Inferior parietal cortex (tissue), 1 donor: Measurements from ENCODE around the gene WDFY2.

Experiments
- DNase-seq: peaks from one replicate; pipeline ENCODE4 v3.0.0-alpha.2; 2016; ENCODE audit errors: extremely low spot score

Gene WDFY2

DNA sequence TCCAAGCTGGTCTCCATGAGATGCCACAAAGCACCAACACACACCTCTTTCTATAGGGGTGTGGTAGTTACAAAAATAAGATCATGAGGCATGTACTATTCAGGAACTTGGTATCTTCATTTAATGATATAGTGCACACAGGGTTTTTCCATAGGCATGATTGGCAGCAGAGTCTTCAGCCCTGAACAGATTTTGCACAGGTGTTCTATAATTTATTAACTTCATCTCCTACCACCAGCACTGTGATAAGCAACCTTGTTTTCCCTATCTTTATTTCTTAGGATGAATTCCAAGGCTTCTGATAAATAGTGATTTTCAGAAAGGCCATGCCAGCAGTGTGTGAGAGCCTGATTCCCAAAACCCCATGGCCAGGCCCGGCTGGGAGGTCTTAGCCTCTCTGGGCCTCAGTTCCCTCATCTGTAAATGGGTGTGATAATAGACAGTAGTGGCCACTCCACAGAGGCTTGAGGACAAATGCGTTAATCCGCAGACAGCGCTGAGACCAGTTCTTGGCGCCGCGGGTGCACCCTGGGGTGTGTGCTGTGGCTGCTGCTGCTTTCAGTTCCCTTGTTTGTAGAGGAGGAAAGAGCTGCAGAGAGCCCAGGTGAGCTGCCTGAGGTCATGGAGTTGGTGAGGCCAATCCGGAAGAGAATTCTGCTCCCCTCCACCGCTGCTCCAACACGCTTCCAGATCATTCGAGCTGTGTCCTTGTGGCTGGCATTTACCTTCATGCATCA lies 186.6 kb downstream of the WDFY2 start:
- no peak for DNase-seq

DNA sequence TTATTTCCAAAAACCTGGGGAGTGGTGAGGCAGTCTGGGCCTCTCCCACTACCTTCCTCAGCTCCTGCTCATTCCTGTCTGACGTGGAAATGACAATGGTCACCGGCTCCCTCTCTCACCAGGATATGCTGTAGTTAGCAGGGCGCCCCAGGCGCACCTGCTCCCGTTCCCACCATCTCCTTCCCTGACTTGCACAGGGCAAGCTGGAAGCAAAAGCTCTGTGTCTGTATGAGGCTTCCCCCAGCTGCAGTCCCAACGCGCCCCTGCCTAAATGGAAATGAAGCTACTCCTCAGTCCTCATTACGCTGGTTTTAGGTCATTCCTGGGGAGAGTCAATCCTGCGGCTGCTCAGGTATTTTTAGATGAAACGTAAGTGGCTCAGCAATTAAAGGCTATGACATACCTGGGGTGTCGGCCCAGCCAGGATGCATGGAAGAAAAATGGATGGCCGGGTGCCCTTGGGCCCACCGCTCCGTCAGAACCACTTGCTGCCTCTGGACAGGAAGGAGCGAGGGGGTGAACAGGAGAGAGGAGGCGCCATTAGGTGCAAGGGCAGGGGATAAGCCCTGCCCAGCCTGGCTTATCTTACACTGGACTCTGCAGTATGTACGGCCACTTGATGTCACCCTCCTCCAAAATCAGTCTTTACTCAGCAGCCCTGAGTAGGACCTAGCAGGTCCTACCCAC lies 187.3 kb downstream of the WDFY2 start:
- no peak for DNase-seq

DNA sequence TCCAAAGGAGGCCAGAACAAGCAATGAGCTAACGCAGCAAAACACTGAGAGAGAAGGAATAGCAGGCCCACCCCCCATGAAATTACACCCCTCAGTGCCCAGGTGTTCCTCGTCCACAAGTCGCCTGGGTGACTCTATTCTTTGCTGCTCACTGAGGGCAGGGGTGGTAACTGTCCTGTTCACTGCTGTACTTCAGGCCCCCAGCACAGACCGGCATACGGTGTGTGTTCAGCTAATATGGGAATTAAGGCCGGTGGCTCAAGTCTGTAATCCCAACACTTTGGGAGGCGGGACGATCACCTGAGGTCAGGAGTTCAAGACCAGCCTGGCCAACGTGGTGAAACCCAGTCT lies 187.8 kb downstream of the WDFY2 start:
- DNase-seq = no peak

DNA sequence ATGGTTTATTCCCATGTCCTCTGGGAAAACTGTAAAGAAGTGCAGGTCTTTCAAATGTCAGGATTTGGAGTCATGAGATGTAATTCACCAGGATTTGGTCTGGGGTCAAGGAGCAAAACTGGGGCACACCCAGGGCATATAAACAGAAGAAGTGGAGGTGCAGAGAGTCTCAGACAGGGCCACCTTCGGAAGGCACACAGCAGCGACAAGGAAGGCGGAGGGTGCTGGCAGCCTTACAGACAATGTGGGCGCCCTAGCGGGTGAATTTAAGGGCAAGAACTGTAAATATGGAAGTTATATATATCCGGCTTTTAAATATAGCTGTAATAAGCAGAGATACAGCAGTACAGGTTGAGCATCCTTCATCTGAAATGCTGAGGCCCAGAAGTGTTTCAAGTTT lies 188.5 kb downstream of the WDFY2 start:
- DNase-seq = no peak

DNA sequence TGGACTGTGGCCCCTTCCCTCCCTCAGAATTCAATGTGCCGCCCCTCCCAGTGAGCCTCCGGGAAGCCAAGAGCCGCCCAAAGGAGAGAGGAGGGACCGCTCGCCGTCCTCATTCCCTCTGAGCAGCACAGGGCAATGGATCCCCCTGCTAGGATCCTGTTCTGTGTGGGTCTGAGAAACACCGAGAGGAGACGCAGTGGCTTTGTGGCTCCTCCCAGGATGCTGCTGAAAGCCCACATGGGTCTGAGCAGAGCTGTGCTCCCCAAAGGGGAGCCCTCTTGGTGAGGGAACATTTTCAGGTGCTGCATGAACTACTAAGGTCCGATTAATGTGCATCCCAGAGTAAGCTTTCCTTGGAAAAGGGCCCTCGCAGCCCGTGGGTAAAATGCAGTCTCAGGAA lies 189.3 kb downstream of the WDFY2 start:
- DNase-seq = no peak

DNA sequence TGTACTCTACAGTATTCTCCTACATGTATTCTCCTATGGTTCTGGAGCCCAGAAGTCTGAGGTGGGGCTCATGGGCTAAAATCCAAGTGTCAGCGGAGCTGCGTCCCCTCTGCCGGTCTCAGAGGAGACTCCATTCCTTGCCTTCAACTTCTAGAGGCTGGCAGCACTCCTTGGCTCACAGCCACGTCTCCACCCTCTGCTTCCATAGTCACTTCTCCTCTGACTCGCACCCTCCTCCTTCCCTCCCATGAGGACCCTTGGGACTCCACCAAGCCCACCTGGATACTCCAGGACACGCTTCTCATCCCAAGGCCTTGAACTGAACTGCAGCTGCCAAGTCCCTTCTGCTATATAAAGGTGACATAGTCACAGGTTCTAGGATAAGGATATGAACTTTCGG lies 191.9 kb downstream of the WDFY2 start:
- DNase-seq = no peak

DNA sequence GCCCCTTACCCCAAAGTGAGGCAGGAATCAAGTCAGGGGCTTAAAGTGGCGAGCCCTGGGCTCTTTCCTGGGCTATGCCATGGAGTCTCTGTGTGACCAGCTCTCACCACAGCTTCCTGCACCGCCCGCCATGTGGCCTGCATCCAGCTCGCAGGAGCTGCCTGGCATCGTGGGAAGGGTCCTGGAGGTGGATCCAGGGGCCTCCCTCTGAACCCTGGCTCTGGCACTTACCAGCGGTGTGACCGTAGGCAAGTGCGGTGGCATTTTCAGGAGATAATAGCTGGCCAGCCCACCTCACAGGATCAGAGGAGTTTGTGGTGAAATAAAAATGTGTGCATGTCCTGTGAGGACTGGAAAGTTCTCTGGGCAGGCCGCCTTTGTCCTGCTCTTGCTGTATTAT lies 193.7 kb downstream of the WDFY2 start:
- no peak for DNase-seq

DNA sequence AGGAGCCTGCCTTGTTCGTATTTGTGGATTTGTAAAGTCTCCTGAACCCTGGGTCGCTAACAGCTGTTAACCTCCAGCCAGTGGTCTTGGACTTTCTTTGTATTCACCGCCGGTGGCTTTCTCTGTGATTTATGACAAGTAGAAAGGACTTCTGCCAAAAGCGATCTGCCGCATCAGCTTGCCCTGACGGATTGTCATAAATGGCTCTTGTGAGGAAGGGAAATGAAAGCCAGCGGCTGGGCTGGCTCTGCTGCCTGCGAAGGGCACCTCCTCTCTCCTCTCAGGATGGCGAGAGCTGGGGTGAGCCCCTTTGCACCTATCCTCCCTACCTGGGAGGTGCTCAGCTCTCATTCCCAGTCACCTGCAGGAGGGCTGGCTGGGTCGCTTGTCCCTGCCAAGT lies 194.1 kb downstream of the WDFY2 start:
- no peak for DNase-seq

DNA sequence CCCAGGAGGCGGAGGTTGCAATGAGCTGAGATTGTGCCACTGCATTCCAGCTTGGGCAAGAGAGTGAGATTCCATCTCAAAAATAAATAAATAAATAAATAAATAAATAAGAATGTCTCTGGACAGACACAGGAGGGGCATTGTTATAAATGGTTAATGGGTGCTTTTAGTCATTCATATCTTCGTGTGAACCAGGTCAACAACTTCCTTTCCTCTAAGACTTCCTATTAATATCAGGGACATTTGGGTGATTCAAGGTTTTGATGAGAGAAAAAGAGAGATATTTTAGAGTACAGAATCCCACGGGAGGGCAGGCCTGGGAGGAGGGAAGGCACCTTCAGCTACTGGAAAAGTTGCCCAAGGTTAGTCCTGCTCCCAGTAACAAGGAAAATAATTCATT lies 195.8 kb downstream of the WDFY2 start:
- no peak for DNase-seq

DNA sequence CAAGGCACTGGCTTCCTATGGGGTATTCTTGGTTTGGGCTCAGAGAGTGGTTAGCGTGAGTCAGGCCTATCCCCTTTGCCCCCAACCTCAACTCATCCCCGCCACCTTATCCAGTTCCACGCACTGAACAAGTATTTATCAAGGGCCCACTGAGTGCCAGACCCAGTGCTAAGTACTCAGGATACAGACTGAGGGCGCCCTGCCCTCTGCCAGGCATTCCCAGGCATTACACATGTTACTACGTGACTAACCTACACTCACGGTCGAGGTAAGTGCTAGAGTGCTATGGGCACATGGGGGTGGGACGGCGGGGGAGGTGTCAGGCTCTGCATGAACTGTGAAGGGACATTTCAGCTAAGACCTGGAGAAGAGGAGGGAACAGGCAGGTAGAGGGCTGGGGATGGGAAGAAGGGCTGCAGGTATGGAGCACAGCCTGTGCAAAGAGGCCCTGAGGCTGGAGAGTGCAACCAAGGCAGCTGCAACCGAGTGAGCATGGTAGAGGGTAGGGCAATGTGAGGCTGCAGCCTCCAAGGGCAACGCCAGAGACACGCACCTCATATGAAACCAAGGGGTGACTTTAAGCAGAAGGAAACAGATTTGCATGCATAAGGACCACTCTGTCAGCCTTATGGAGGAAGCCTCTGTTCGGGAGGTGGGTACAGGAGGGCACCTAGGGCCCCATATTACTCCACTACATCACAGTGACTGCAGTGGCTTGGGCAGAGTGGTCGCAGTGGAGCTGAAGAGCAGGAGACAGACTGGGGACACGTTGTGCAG lies 197.2 kb downstream of the WDFY2 start:
- no peak for DNase-seq

DNA sequence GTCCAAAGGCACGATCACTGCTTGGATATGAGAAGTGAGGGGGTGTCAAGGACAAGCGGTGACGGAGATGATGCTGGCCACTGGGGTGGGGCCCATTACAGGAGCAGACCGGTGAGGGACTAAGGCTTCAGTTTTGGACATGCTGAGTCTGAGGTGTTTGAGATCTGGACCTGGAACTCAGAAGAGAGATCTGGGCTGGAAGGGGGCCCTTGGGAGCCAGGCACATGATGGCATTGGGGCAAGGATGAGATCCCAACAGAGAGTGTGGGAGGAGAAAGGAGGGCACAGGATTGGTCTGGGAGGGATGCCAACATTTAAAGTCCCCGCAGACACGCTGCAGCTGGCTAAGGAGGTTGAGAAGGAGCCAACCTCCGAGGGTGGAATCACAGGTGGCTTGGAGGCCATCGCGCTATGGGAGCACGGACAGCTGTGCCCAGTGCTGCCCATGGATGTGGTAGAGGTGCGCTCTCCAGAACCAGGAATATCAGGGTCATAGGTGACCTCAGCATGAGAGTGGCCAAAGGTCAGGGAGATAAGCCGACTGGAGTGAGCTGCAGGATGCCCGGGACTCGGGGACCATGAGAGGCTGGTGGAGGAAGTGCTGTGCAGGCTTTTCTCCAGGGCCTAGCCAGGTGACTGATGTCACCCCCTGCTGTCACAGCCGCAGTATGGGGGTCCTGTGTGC lies 197.9 kb downstream of the WDFY2 start:
- no peak for DNase-seq

DNA sequence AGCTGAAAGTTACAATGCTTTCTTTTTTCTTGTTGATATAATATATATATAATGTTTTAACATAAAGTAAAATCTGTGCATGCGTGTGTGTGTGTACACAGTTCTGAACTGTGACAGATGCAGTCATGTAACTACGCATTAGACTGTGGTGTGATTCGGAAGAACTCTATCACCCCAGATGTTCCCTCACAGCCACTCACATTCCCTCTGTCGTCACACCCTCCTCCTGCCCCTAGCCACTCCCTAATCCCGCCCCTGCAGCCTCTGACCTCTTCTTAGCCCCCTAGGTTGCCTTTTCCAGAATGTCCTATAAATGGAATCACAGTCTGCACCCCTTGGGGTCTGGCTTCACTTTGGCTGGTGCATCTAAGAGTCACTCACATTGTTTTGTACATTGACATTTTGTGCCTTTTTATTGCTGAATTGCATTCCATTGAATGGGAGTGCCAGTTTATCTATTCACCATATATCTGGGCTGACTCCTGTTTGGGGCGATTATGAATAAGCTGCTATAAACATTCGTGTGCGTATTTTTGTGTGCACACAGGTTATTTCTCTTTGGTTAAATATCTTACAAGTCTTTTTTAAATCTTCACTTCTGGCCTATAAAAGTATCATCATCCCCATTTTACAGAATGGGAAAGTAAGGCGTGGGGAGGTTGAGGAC lies 199.3 kb downstream of the WDFY2 start:
- DNase-seq = no peak

DNA sequence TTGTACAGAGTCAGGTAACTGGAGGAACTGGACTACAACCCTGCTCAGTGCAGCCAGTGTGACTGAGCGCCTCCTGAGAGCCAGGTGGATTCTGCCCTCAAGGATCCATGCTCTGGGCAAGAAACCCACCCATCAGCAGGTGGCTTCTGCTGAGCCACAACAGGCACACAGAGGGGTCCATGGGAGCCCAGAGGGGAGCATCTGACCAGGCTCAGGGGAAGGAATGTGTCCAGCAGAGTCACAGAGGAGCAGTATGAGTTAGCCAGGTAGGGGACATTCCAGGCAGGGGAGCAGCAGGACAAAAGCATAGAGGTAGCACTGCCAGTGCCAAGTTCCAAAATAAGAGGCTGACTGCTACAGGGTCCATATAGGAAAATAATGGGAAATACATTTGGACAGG lies 199.8 kb downstream of the WDFY2 start:
- DNase-seq = no peak

DNA sequence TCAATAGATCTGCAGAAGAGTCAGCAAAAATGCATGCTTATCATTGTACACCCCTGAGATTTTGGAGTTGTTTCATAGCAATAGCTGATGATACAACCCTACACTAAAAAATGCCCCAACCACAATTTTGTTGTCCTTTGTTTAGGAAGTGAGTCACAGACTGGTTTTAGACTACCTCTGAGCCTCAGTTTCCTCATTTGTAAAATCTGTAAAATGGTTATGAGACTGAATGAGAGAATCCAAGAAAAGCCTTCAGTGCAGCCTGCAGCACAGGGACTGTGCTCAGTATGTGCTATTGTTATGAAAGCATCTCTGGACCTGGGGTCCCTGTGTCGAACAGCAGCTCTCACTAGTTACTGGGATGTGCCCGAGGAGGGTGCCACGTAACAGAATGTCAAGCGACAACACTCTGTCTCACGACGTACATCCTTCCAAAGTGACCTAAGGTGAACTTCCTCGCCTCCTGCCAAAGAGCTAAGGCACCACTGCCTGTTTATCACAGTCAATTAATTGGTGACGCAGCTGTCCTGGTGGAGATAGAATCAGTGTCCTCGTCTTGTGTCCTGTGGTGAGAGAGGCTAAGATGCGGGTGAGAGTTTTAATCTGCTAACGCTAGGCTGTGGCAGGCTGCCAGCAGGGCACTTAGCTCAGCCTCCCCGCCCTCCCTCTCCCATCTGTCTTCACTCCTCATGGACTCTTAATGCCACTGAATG lies 201.6 kb downstream of the WDFY2 start:
- DNase-seq = peak; percentile 39

DNA sequence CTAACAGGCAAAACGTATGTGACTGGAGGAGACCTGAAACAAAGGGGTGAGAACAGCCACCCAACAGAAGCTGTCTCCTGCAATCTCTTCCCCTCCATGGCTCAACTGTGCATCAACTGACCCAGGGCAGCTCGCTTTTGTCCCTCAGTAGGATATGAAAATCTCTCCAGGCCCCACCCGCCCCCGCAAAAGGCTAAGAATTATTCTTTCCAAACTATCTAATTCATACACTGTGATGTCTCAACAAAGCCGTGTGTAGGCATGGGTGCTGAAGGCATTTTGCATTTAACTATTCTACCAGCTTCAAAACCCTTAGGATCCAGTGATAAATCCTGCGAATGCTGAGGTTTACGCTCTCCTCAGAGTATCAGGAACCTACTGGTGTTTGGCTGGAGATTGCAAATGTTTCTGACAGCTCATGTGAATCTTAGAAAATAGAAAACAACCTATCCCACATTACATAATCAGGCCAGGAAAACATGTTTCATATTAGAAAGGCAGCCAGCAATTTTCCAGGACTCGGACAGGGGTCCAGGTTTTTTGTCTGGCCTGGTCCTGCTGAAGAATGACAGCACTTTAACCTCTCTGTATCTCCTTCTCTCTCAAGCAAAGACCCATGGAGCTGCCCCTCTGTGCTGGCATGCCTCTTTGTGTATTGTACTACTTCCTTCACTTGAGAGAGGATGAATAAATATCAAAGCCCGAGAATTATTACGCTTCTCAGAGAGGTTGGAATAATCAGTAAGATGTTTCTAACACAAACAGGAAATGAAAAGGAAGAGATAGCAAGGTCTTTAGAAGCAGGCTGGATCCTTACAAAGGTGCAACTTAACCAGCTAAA lies 202.4 kb downstream of the WDFY2 start:
- DNase-seq = peak; percentile 26

DNA sequence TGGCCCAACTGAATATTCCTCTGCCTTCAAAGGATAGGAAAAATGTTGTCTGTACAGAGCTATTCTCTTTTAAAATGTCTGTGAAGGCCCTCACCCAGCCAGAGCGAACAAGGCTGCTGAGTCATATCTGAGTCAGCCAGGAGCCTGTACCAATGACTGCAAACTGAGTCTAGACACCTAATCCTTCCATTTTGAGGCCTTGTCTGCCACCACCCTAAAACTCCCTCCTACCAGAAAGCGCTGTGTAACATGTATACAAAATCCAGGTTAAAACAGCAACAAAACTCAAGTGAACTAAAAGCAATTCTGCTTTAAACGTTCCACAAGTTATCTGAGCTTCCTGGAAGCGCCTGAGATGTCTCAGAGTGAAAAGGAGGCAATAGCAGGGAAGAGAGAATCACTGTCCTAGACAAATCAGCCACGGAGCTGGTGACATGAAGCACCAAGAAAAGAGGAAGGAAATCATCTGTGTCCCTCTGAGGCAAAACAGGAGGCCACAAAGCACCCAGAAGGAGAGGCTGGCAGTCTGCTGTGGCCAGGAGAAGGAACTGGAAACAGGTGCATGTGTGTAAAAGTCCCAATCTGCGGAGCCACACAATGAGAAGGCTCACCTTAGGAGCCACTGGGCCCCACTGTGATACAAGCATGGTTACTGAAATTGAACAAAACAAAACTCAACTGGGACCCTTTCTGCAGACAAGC lies 209.5 kb downstream of the WDFY2 start:
- peak; percentile 38 for DNase-seq

DNA sequence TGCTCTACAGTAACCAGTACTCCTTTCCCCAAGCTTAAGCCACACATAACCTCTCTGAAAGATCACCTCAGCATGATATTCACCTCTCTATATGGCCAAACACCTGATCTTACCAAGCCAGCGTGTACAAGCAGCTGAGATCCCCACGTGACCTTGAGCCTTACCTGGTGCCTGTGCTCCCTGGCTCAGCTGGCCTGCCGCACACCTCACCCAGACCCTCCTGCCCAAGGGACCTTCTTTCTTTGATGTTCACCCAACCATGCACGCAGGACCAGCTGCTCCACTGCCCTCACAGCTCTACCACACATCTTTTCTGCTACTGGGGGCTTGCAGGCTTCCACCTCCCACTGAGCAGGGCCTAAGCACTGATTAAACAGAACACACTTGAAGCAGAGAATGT lies 210.7 kb downstream of the WDFY2 start:
- DNase-seq = no peak

DNA sequence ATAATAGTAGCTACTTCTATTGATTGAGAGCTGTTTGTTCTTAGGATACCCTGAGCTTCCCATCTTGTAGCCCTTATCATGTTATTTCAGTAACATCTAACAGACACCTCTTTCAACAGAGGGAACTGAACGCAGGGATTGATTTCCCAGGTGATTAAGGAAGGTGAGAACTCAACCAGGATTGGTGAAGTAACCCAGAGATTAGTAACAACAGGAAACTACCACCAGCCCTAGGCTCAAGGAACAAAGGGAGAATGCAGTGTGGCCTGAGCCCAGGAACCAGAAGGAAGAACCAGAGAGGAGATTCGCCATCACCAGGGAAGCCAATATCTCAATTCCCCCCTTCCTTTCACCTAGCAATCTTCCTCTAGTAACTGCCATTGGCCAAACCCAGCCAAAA lies 211.2 kb downstream of the WDFY2 start:
- DNase-seq = no peak

DNA sequence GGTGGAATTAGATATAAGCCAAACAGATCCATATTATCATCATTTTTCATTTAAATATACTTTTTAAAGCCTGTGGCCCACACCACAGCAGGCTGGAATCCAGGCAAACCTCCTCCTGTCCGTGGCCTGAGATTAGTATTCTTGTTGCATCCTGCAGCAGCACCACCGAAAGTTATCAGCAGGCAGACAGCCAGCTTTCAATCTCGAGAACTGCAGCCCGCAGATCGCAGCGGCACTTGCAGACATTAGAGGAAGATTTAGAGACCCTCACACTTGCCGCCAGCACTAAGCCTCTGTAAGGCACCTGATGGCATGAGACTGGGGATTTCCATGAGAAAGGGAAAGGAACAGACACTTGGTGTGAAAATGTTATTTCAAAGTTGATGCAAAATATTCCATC lies 212.3 kb downstream of the WDFY2 start:
- DNase-seq = no peak
